ENCODE measurements around the gene TSKS.

GRCh38 chr19:49811328-49811727, 48.2 kb upstream of the TSKS start:
- TF ChIP-seq CTCF (IDR thresholded peaks at IDR 0.05) (no peak), POLR2AphosphoS5 (IDR thresholded peaks at IDR 0.05; ENCODE audit: insufficient read depth in 1 of 2, low read depth in 1 of 2) (no peak), POLR2A (IDR thresholded peaks at IDR 0.05) (no peak)

Data from vagina (tissue), 2 donors.